HG02852 (cell line): Measurements from ENCODE around the gene EPHA6.

Experiments used
- ATAC-seq: cut with Tn5 transposase; IDR thresholded peaks from one replicate; pipeline ENCODE4 v1.9.1; 2021; ENCODE audit warnings: mild to moderate bottlenecking, moderate library complexity; ENCODE audit not compliant: unreplicated experiment

The EPHA6 gene

GRCh38 chr3:97689111-97689510 is 874.7 kb downstream of the EPHA6 start:
- ATAC-seq = no peak

DNA sequence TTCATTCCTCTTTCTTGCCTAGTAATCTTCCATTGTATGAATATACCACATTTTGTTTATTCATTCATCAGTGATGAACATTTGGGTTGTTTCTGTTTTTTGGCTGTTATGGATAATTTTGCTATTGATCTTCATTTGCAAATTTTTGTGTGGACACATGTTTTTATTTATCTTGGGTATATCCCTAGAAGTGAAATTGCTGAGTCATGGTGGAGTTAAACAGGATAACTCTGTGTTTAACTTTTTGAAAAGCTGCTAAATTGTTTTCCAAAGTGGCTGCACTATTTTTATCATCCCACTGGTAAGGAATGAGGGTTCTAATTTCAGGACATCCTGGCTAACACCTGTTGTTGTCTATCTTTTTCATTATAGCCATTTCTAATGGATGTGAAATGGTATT is 875.6 kb downstream of the EPHA6 start:
- ATAC-seq = no peak

- ATAC-seq = no peak
These were observed 877.0 kb downstream of the EPHA6 start for GRCh38 chr3:97691354-97691753.

DNA sequence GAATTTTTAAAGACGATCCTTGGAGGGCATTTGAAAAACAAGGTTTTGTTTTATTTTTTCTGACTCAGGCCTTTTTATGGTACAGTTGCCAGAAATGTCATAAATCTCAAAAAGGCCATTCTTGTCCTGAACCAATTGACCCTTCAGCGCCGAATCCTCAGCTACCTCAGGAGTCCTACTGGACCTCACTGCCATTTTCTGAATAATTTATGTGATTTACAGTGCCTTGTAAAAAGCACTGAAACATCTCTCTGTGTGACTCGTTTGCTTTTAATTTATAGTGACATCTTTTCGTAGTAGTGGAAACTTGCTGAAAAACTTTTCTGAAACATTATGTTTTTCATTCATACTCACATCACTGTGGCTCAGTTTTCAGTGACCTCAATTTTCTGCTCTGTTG is 878.0 kb downstream of the EPHA6 start:
- ATAC-seq = no peak

- ATAC-seq = no peak
These were observed 878.4 kb downstream of the EPHA6 start for GRCh38 chr3:97692831-97693230.

DNA sequence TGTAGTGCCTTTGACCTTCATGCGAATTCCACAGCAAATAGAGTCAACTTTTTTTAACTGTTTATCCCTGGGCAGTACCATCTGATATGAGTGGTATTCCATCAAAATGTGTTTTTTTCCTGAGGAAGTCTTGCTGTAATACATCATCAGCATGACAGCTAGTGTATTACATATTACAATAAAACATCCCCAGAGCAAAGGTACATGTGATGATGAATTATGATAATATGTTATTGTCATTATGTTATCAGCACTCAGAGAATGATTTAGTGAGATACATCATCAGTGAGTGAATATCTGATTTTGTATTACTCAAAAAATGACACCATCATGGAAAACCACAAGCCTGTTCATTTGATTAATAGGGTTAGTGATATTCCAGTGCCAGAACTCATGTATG is 880.5 kb downstream of the EPHA6 start:
- no peak for ATAC-seq

- ATAC-seq = no peak
These were observed 884.3 kb downstream of the EPHA6 start for GRCh38 chr3:97698691-97699090.

- ATAC-seq = peak; percentile 67
These were observed 885.5 kb downstream of the EPHA6 start for GRCh38 chr3:97699889-97700288.

- ATAC-seq = no peak
These were observed 891.4 kb downstream of the EPHA6 start for GRCh38 chr3:97705764-97706163.

DNA sequence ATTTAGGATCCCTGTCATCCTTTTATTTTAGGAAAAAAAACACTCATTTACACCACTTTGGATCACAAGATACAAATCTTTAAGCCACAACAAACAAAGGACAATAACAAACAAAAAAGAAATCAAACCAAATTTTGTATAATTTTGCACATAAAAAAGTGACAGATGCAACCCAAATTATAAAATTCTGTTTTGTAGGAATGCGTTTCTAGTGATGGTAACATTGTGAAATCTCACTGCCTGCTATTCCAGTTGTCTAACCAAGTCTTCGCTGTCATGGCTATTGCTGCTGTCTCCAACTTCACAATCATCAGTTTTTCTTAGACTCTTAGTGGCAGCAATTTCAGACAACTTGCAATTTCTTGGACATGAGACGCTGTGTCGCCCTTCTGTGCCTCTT is 891.8 kb downstream of the EPHA6 start:
- ATAC-seq = no peak

- no peak for ATAC-seq
These were observed 897.3 kb downstream of the EPHA6 start for GRCh38 chr3:97711654-97712053.

GRCh38 chr3:97712919-97713318 is 898.5 kb downstream of the EPHA6 start:
- ATAC-seq = no peak

DNA sequence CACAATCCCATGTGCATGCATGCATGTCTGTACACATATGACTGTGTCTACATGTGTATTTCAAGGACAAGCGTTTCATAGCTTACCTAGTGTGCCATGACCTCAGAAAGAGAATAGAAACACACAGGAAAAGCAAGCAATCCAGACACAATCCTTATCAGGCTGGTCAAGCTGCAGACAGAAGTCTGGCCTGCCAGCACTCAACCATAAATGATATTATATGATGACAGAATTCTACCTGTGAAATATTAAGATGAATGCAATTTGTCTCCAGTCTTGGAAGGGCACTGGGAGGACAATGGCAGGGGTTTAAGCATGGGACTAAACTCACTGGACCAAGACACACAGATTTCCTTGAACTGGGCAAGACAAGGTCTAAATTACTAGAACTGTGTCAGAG is 899.2 kb downstream of the EPHA6 start:
- ATAC-seq = no peak

DNA sequence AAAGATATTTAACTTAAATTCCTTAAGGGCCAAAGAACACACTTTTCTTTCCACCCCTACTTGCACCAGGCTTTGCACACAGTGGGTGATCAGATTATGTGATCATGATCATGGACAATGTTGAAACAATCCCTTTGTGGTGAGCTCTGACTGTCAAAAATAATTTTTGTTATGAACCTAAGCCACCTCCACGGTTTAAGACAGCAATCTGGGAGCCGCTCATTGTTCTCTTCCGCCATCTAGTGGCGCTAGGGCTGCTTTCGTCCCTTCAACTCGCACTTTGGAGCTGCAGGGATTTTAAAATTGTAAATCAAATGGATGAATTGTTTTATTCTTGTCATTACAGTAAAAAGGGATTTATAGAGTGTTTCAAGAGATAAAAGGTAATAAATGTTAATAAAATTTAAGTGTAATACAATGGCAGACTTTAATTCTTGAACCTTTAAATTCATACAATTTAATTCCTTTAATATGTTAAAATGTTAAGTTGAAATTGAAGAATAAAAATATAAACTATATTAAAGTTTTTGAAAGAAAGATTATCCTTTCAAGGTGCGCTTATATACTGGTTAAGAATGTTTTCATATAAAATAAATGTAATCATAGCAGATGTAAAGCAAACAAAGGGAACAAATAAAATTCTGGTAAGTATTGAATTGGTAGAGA is 904.9 kb downstream of the EPHA6 start:
- peak; percentile 95 for ATAC-seq

DNA sequence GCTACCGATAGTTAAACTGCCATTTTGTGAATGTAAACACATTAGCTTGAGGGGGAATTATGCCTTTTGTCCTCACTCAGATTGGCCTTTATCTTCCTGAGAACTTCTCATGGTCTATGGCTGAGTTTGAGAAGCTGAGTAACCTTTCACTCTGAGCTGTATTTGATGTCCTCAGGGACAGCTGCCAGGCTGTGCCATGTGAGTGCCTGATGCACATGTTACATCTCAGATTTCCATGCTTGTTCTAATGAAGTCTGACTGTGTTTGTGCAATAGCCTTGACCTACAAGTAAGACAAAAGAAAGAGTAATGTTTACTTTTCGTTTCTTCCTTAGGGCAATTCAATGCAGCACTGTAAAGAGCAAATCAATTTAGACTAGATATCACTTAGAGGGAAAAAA is 906.0 kb downstream of the EPHA6 start:
- ATAC-seq = no peak

GRCh38 chr3:97721446-97721845 is 907.1 kb downstream of the EPHA6 start:
- ATAC-seq = no peak

DNA sequence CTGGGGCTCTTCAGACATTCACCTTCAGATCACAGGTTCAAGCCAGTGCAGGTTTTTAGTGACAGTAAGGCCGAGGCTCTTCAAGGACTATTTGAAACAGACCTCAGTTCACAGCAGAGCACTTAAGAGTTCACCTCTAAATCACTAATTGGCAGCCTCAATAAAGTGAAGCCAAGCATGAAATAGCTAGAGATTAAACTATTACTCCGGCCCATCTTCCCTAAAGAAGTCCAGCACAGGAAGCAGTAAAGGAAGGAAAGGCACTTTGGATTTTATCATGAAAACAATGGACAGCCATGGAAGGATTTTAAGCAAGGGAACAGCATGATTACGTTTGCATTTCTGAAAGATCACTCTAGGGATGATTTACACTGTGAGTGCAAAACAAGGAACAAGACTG is 922.5 kb downstream of the EPHA6 start:
- no peak for ATAC-seq

- no peak for ATAC-seq
These were observed 924.4 kb downstream of the EPHA6 start for GRCh38 chr3:97738761-97739160.

GRCh38 chr3:97742036-97742435 is 927.6 kb downstream of the EPHA6 start:
- no peak for ATAC-seq

- no peak for ATAC-seq
These were observed 929.9 kb downstream of the EPHA6 start for GRCh38 chr3:97744289-97744688.

DNA sequence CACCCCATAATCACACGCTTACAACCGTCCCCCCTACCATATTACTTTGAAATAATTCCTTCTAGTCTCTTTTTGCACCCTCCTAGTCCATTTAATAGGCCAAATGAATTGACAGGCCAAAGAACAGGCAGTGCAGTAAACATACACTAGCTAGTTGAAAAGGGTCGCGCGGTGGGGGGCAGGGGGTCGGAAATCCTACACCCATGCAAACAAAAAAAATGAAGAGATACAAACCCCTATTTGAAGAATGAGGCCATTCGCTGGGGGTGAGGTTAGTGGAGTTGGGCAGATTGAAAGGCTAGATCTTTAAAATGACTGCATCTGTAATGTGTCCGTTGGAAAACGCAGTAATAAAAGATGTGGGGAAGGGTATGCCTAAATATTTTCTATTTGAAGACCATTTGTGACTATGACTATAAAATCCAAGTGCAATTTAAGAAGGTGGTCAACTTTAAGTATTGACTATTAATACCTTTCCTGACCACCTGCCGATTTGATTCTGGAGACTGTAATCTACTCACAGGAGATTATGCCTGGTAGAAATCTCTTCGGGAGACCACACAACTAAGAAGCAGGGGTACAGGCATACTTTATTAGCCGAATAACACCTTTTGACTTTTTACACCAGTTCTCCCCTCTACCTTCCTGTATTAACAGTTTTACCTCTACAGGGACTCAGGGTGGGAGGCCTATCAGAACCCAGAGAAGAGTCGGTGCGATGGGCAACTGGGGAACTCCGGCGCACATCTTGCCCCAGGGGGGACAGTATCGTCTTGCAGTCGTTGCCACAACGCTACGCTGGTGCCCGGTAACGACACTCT is 949.4 kb downstream of the EPHA6 start:
- peak; percentile 45 for ATAC-seq

- ATAC-seq = peak; percentile 96
These were observed 950.2 kb downstream of the EPHA6 start, which contains the start of gene ARL6 for GRCh38 chr3:97764407-97765238. ARL6 (plus strand) TSS chr3:97764758; CDS start chr3:97768108, 3,350 bp downstream.
